AG04450 (cell line): Measurements from ENCODE around the gene C2CD4D. TPM values are rescaled to one million over a fixed set of nuclear protein-coding genes. Genes with fewer than 3 reads are reported as not detected.

Source experiments
- CTCF ChIA-PET: fragments of 300-600, 350-600 bp; formaldehyde crosslinking; extraction: SDS; loops from one replicate; lab custom pipeline; 2022; ENCODE audit warnings: antibody characterized with exemption, inconsistent platforms; lab: Charles Lee
- POLR2A ChIA-PET: fragments of 350-600 bp; formaldehyde crosslinking; extraction: SDS; loops from one replicate; lab custom pipeline; 2021; ENCODE audit warnings: antibody characterized with exemption, inconsistent platforms; lab: Yijun Ruan, JAX
- DNase-seq: peaks from one replicate; pipeline ENCODE4 v3.0.0-alpha.2; 2011; ENCODE audit warnings: low read depth, low spot score
- H3K27ac ChIP-seq: one replicate; pipeline ENCODE4 v1.5.1; 2012; ENCODE audit warnings: low read depth, low read length, control low read depth
- H3K27me3 ChIP-seq: one replicate; pipeline ENCODE4 v1.6.0; 2012; ENCODE audit warnings: low read length; ENCODE audit not compliant: control insufficient read depth, insufficient read depth
- H3K4me3 ChIP-seq: 2 replicates; pipeline ENCODE4 v1.5.1; 2011; ENCODE audit warnings: mild to moderate bottlenecking, low read depth, low read length, control low read depth
- H3K9me3 ChIP-seq: 2 replicates; pipeline ENCODE4 v1.5.1; 2012; ENCODE audit warnings: low read length; ENCODE audit not compliant: control insufficient read depth, insufficient read depth
- CTCF ChIP-seq: IDR thresholded peaks from 2 replicates; pipeline ENCODE4 v1.5.1; 2011; ENCODE audit warnings: low read depth, low read length, control low read depth, inconsistent platforms
- polyA plus RNA-seq: library from polyadenylated mRNA; depleted of rRNA; stranded (reverse); fragments of >200 nt; gene quantifications from 2 replicates; pipeline ENCODE4 v1.2.3, GENCODE V29; 2011; rRNA removed
- small RNA-seq: library from RNA; depleted of rRNA; stranded (forward); fragments of <200 nt; gene quantifications from one replicate; pipeline ENCODE3, GENCODE V24; 2012; ENCODE audit warnings: low read depth; ENCODE audit not compliant: insufficient read length

C2CD4D gene
- polyA plus RNA-seq, 1 experiment, result not detected

- ChIA-PET CTCF (no interaction called here), POLR2A (no interaction called here)
- no peak for TF ChIP-seq CTCF
- DNase-seq, result no peak
- Histone ChIP-seq H3K4me3 (peak overlapping the region; percentile 73), H3K27me3 (peaks cover 15% of the 10 kb centered on the region), H3K27ac (no peak overlapping the region), H3K9me3 (no peaks in the 10 kb centered on the region)
Measured at GRCh38 chr1:151790940-151791651, 48.5 kb downstream of the C2CD4D start.

GRCh38 chr1:151790071-151790939, 49.3 kb downstream of the C2CD4D start, which contains the start of gene TDRKH:
Gene TDRKH (minus strand): TSS chr1:151790500. CDS start chr1:151783022, 7,478 bp downstream.
- Histone ChIP-seq H3K4me3 (peak within 1 kb of the TSS; percentile 73), H3K9me3 (no peaks in the 10 kb centered on the region), H3K27me3 (peaks cover 15% of the 10 kb centered on the region), H3K27ac (no peak within 1 kb of the TSS)
- DNase-seq, result peak; percentile 98
- ChIA-PET CTCF (interaction anchor here (0.6 to 0.7 kb wide), 2 partner anchors 10 to 56 kb away, joined by 3 read pairs; no protein-coding TSS in a partner anchor), POLR2A (no interaction called here)
- peak; percentile 38 for TF ChIP-seq CTCF

Small RNA genes within 50 kb of the gene (small RNA-seq; reads per million reads assigned to genes)
- gene RF00019, result not detected

Other genes with a start within 250 kb of the C2CD4D start
- gene SNX27, start 227.8 kb downstream of the C2CD4D start, polyA plus RNA-seq, result 22.4 and 23.8 TPM in 2 replicates
- not detected in 2 replicates for gene CELF3, start 123.0 kb downstream of the C2CD4D start, polyA plus RNA-seq
- not detected in 2 replicates for gene RIIAD1, start 118.3 kb downstream of the C2CD4D start, polyA plus RNA-seq
- gene MRPL9, start 76.3 kb downstream of the C2CD4D start, polyA plus RNA-seq, result 93.4 and 98.6 TPM in 2 replicates
- 0.91 and 1.0 TPM in 2 replicates for gene TDRKH, start 49.3 kb downstream of the C2CD4D start, polyA plus RNA-seq
- gene LINGO4, start 34.4 kb downstream of the C2CD4D start, polyA plus RNA-seq, result not detected in 2 replicates
- not detected in 2 replicates for gene RORC, start 8.0 kb downstream of the C2CD4D start, polyA plus RNA-seq
- not detected in 2 replicates for gene THEM5, start 13.9 kb upstream of the C2CD4D start, polyA plus RNA-seq
- 20.3 and 24.8 TPM in 2 replicates for gene THEM4, start 69.7 kb upstream of the C2CD4D start, polyA plus RNA-seq
- 188 and 200 TPM in 2 replicates for gene S100A10, start 154.0 kb upstream of the C2CD4D start, polyA plus RNA-seq
- 693 and 1,000 TPM in 2 replicates for gene S100A11, start 197.2 kb upstream of the C2CD4D start, polyA plus RNA-seq
- not detected in 2 replicates for gene TCHHL1, start 249.2 kb upstream of the C2CD4D start, polyA plus RNA-seq